Heart left ventricle (tissue), 16 donors: ENCODE results near the gene MAP7D1. TPM values are rescaled to one million over a fixed set of nuclear protein-coding genes. Genes with fewer than 3 reads are reported as not detected.

Experiments
- ATAC-seq, 4 donors: fragments of 200-7000 bp; cut with Tn5 transposase; one replicate each; pipeline ENCODE4 v1.9.1; 2020 to 2022; ENCODE audit warnings: moderate library complexity in 4 of 4, mild to moderate bottlenecking in 3 of 4, moderate number of reproducible peaks in 1 of 4
- DNase-seq, 5 donors: peaks; one replicate each; pipeline ENCODE4 v3.0.0-alpha.2; 2020
- H3K27ac ChIP-seq, 12 donors: fragments of 200-600 bp; sonication (generic) in 4 of 12; one replicate each; pipeline versions ENCODE4 v1.5.0 to v1.8.0; 2016 to 2022; ENCODE audit warnings: mild to moderate bottlenecking in 2 of 12
- H3K27me3 ChIP-seq, 9 donors: fragments of 200-600 bp; sonication (generic) in 2 of 9; one replicate each; pipeline versions ENCODE4 v1.5.1 to v1.8.0; 2016 to 2022; ENCODE audit warnings: mild to moderate bottlenecking in 3 of 9
- H3K36me3 ChIP-seq, 9 donors: fragments of 200-600 bp; sonication (generic) in 2 of 9; one replicate each; pipeline versions ENCODE4 v1.5.0 to v1.8.0; 2018 to 2022; ENCODE audit warnings: mild to moderate bottlenecking in 2 of 9
- H3K4me1 ChIP-seq, 12 donors: fragments of 200-600 bp; sonication (generic) in 4 of 12; one replicate each; pipeline versions ENCODE4 v1.5.0 to v1.8.0; 2016 to 2022; ENCODE audit warnings: mild to moderate bottlenecking in 3 of 12
- H3K4me3 ChIP-seq, 12 donors: fragments of 200-600 bp; sonication (generic) in 4 of 12; one replicate each; pipeline versions ENCODE4 v1.5.0 to v1.8.0; 2017 to 2022; ENCODE audit warnings: mild to moderate bottlenecking in 9 of 12, moderate library complexity in 4 of 12
- H3K9me3 ChIP-seq, 12 donors: fragments of 200-600 bp; sonication (generic) in 4 of 12; one replicate each; pipeline versions ENCODE4 v1.5.0 to v1.8.0; 2016 to 2022; ENCODE audit warnings: mild to moderate bottlenecking in 1 of 12
- CTCF ChIP-seq, 12 donors: fragments of 200-600 bp; sonication (generic) in 4 of 12; IDR thresholded peaks; one replicate each; pipeline versions ENCODE4 v1.5.0 to v1.8.0; 2018 to 2022; ENCODE audit warnings: antibody characterized with exemption in 12 of 12, mild to moderate bottlenecking in 5 of 12
- POLR2A ChIP-seq, 2 donors: fragments of 450-650 bp; IDR thresholded peaks; one replicate each; pipeline ENCODE4 v1.6.1; 2017; ENCODE audit warnings: antibody characterized with exemption in 2 of 2, mild to moderate bottlenecking in 2 of 2, moderate library complexity in 2 of 2
- WGBS, 4 donors: extraction: QIAGEN DNeasy Blood & Tissue Kit in 2 of 4; methylation state at CpG; one replicate each; pipeline versions ENCODE4 v1.1.5 to v1.1.7; 2013 to 2018; 5-methylcytosine and 5-hydroxymethylcytosine counted together
- intact Hi-C, 10 donors: fragments of 100-400 bp; cut with DNase I; formaldehyde crosslinking; loops; one replicate each; pipeline versions ENCODE4 v1.11.1 to v1.14.2; 2022
- polyA plus RNA-seq, 2 donors: library from polyadenylated mRNA; stranded (reverse); fragments of 200-250 nt; gene quantifications; one replicate each; pipeline ENCODE4 v1.2.3, GENCODE V29; 2013
- total RNA-seq, 9 donors: library from RNA; depleted of rRNA in 2 of 9; stranded (reverse); fragments of >200 nt in 2 of 9; fragmentation: NEBNext Ultra II Directional in 3 of 9; extraction: Animal tissue kit (Norgen Biotek cat#: 25700) in 3 of 9; gene quantifications; one replicate each; pipeline versions ENCODE4 v1.1.0 to v1.2.4, GENCODE V29; 2016 to 2023
- donor health status: ischemic (EF 13 %, LVEDD 7.1; RV severe dilation, severe dysfunction).
- donor health status: healthy with polysubstance abuse.
- donor health status: DM: no; HTN: yes; CAD: no.
- donor health status: DM: no; HTN: no; CAD: no.
- donor health status: ischemic (EF 25% LVEDD 6.9; RV normal size, moderate dysfunction).
- donor health status: ischemic (EF 25% LVEDD 5.7; RV mildly dilated, moderate dysfunction).
- donor health status: healthy.
- donor health status: DM: yes; HTN: yes; CAD: no.
- donor health status: ischemic (EF 35%, LVEDD 5.7; RV mildly dilated, moderate dysfunction).
- donor health status: nonischemic (EF 11% LVEDD 7.7; RV severe dilation, severe dysfunction).
- donor health status: DM: yes; HTN: yes; CAD: no.
- donor health status: PGD.
- donor health status: ischemic (EF 29% LVEDD 5.4; RV normal size, mild dysfunction).
- donor health status: nonischemic (EF 23%, LVEDD 6.1; RV moderate dilation, normal function).

The MAP7D1 gene
- total and polyA plus RNA-seq, 11 donors, result 236 to 706 (median 328) TPM

GRCh38 chr1:36161641-36162531, 5.9 kb downstream of the MAP7D1 start:
- peak in 3 of 5 donors; percentile 52 to 60 (median 59) for DNase-seq
- 9 to 17% (median 13%) methylated on average over 13 to 14 of the region's 14 CpGs for WGBS, 4 donors
- TF ChIP-seq CTCF (IDR thresholded peaks at IDR 0.05), result no peak
- no peak for TF ChIP-seq POLR2A (IDR thresholded peaks at IDR 0.05)
- H3K4me1 ChIP-seq, result peaks cover 33 to 96% (median 81%) of the 10 kb centered on the region in 12 donors
- H3K27ac ChIP-seq, result peak overlapping the region; percentile 79 to 100 (median 96)
- H3K4me3 ChIP-seq, result peak overlapping the region; percentile 15 to 62 (median 50)
- H3K9me3 ChIP-seq, result no peaks in the 10 kb centered on the region
- peak; percentile 9 to 33 (median 14) for ATAC-seq
- intact Hi-C loops, result loop anchor here in 1 of 10 donors (2.0 kb wide), 1 partner anchor 13 kb away; no protein-coding TSS in a partner anchor
- no peaks in the 10 kb centered on the region for H3K27me3 ChIP-seq
- peaks cover 0 to 15% (median 0%) of the 10 kb centered on the region in 9 donors for H3K36me3 ChIP-seq

GRCh38 chr1:36162680-36163239, 6.8 kb downstream of the MAP7D1 start:
- intact Hi-C loops, result no loop called here
- ATAC-seq, result peak; percentile 13 to 50 (median 28)
- H3K4me1 ChIP-seq, result peaks cover 33 to 100% (median 87%) of the 10 kb centered on the region in 12 donors

GRCh38 chr1:36163426-36163825, 7.5 kb downstream of the MAP7D1 start:
- peak overlapping the region; percentile 4 to 100 (median 96) for H3K27ac ChIP-seq
- H3K27me3 ChIP-seq, result no peaks in the 10 kb centered on the region
- no peaks in the 10 kb centered on the region for H3K9me3 ChIP-seq
- peaks cover 27 to 100% (median 87%) of the 10 kb centered on the region in 12 donors for H3K4me1 ChIP-seq
- no peak for ATAC-seq
- DNase-seq, result no peak
- no peak for TF ChIP-seq POLR2A (IDR thresholded peaks at IDR 0.05)
- no peak for TF ChIP-seq CTCF (IDR thresholded peaks at IDR 0.05)
- intact Hi-C loops, result no loop called here
- no peak overlapping the region for H3K4me3 ChIP-seq
- peaks cover 0 to 24% (median 8%) of the 10 kb centered on the region in 9 donors for H3K36me3 ChIP-seq

More at GRCh38 chr1:36162680-36163239, 6.8 kb downstream of the MAP7D1 start:
- Histone ChIP-seq H3K9me3 (no peaks in the 10 kb centered on the region), H3K36me3 (peaks cover 0 to 21% (median 4%) of the 10 kb centered on the region in 9 donors), H3K27ac (peak overlapping the region; percentile 79 to 100 (median 96)), H3K4me3 (peak overlapping the region in 1 of 12 donors; percentile 54), H3K27me3 (no peaks in the 10 kb centered on the region)
- TF ChIP-seq CTCF (IDR thresholded peaks at IDR 0.05) (no peak), POLR2A (IDR thresholded peaks at IDR 0.05) (no peak)
- WGBS, 4 donors, result 33 to 46% (median 42%) methylated on average over 1 of the region's 1 CpG
- no peak for DNase-seq

- DNase-seq, result no peak
- H3K27ac ChIP-seq, result peak overlapping the region in 11 of 12 donors; percentile 2 to 100 (median 95)
- no peak for ATAC-seq
- peaks cover 25 to 100% (median 82%) of the 10 kb centered on the region in 12 donors for H3K4me1 ChIP-seq
- H3K36me3 ChIP-seq, result peaks cover 0 to 25% (median 9%) of the 10 kb centered on the region in 9 donors
- TF ChIP-seq POLR2A (IDR thresholded peaks at IDR 0.05) (no peak), CTCF (IDR thresholded peaks at IDR 0.05) (no peak)
- H3K4me3 ChIP-seq, result no peak overlapping the region
- H3K27me3 ChIP-seq, result no peaks in the 10 kb centered on the region
- 79 to 91% (median 85%) methylated on average over 2 of the region's 2 CpGs for WGBS, 4 donors
- no peaks in the 10 kb centered on the region for H3K9me3 ChIP-seq
- intact Hi-C loops, result no loop called here
Measured at GRCh38 chr1:36164361-36164760, 8.4 kb downstream of the MAP7D1 start.
